ENCODE results near the gene FMOD. TPM values are rescaled to one million over a fixed set of nuclear protein-coding genes. Genes with fewer than 3 reads are reported as not detected.
"Not testable (repeated sequence)": the region's sequence is repeated elsewhere in the genome, so short reads cannot be mapped to it uniquely, and the experiment has no call there.

The FMOD gene
- polyA plus RNA-seq, 4 donors, result 37.1 to 291 (median 61.4) TPM

- peak in 3 of 4 donors; percentile 85 to 89 (median 89) for DNase-seq (ENCODE audit: low read depth in 4 of 4, low spot score in 3 of 4)
Measured at GRCh38 chr1:203326830-203327683, 23.9 kb downstream of the FMOD start.

- no peak for DNase-seq (ENCODE audit: low read depth in 4 of 4, low spot score in 3 of 4)
Measured at GRCh38 chr1:203325418-203326091, 25.4 kb downstream of the FMOD start.

- DNase-seq (ENCODE audit: low read depth in 4 of 4, low spot score in 3 of 4), result no peak
Measured at GRCh38 chr1:203325026-203325417, 25.9 kb downstream of the FMOD start.

GRCh38 chr1:203324105-203325025 lies 26.6 kb downstream of the FMOD start:
- no peak for DNase-seq (ENCODE audit: low read depth in 4 of 4, low spot score in 3 of 4)

GRCh38 chr1:203323587-203323986 lies 27.3 kb downstream of the FMOD start:
- no peak for DNase-seq (ENCODE audit: low read depth in 4 of 4, low spot score in 3 of 4)

GRCh38 chr1:203322500-203323179 lies 28.3 kb downstream of the FMOD start:
- no peak for DNase-seq (ENCODE audit: low read depth in 4 of 4, low spot score in 3 of 4)

GRCh38 chr1:203321273-203322052 lies 29.5 kb downstream of the FMOD start:
- no peak for DNase-seq (ENCODE audit: low read depth in 4 of 4, low spot score in 3 of 4)

GRCh38 chr1:203320591-203321272 lies 30.2 kb downstream of the FMOD start:
- no peak for DNase-seq (ENCODE audit: low read depth in 4 of 4, low spot score in 3 of 4)

GRCh38 chr1:203318229-203318517 lies 32.7 kb downstream of the FMOD start:
- no peak for DNase-seq (ENCODE audit: low read depth in 4 of 4, low spot score in 3 of 4)

GRCh38 chr1:203317429-203318228 lies 33.3 kb downstream of the FMOD start:
- no peak for DNase-seq (ENCODE audit: low read depth in 4 of 4, low spot score in 3 of 4)

- DNase-seq (ENCODE audit: low read depth in 4 of 4, low spot score in 3 of 4), result no peak
Measured at GRCh38 chr1:203316626-203317093, 34.3 kb downstream of the FMOD start.

GRCh38 chr1:203314025-203314759 lies 36.7 kb downstream of the FMOD start:
- DNase-seq (ENCODE audit: low read depth in 4 of 4, low spot score in 3 of 4), result not testable (repeated sequence)

GRCh38 chr1:203311368-203312301 lies 39.3 kb downstream of the FMOD start:
- DNase-seq (ENCODE audit: low read depth in 4 of 4, low spot score in 3 of 4), result no peak

GRCh38 chr1:203308923-203309331 lies 42.0 kb downstream of the FMOD start:
- DNase-seq (ENCODE audit: low read depth in 4 of 4, low spot score in 3 of 4), result no peak

- DNase-seq (ENCODE audit: low read depth in 4 of 4, low spot score in 3 of 4), result no peak
Measured at GRCh38 chr1:203308328-203308922, 42.5 kb downstream of the FMOD start.

GRCh38 chr1:203307641-203308126 lies 43.2 kb downstream of the FMOD start:
- no peak for DNase-seq (ENCODE audit: low read depth in 4 of 4, low spot score in 3 of 4)

All from left renal pelvis (tissue), 4 donors.